HEK293 (cell line): ENCODE data around the gene B4GALT5.

ENCODE experiments used
- CTCF ChIA-PET: fragments of 350-600 bp; formaldehyde crosslinking; extraction: SDS; loops from one replicate; lab custom pipeline; 2021; ENCODE audit warnings: antibody characterized with exemption; lab: Yijun Ruan, JAX
- POLR2A ChIA-PET: fragments of 300-600 bp; formaldehyde crosslinking; extraction: SDS; loops from one replicate; lab custom pipeline; 2020; ENCODE audit warnings: antibody characterized with exemption, inconsistent platforms; lab: Yijun Ruan, JAX
- H3K27ac ChIP-seq: fragments of 200-500 bp; sonication (Bioruptor generic); 2 replicates; pipeline ENCODE4 v1.5.1; 2014; ENCODE audit warnings: low read depth, low read length, control low read depth, inconsistent platforms; ENCODE audit errors: extremely low read depth
- H3K36me3 ChIP-seq, 2 experiments: fragments of 200-500 bp in 1 of 2; sonication (Bioruptor generic) in 1 of 2; 1 replicate in 1 of 2; 2 replicates in 1 of 2; pipeline ENCODE4 v1.5.1; 2014 to 2017; ENCODE audit warnings: inconsistent platforms in 2 of 2, low read length in 2 of 2; ENCODE audit not compliant: control insufficient read depth in 2 of 2, insufficient read depth in 1 of 2
- H3K4me1 ChIP-seq: fragments of 200-500 bp; sonication (Bioruptor generic); 2 replicates; pipeline ENCODE4 v1.5.1; 2014; ENCODE audit warnings: mild to moderate bottlenecking, low read length, inconsistent platforms; ENCODE audit not compliant: control insufficient read depth, insufficient read depth
- H3K4me3 ChIP-seq: 2 replicates; pipeline ENCODE4 v1.5.1; 2011; ENCODE audit warnings: low read depth, mild to moderate bottlenecking, control low read depth, low read length, moderate library complexity
- H3K9me3 ChIP-seq: fragments of 200-500 bp; sonication (Bioruptor generic); 2 replicates; pipeline ENCODE4 v1.5.1; 2014; ENCODE audit warnings: low read depth, low read length, inconsistent platforms; ENCODE audit not compliant: control insufficient read depth, insufficient read depth
- BCL11B ChIP-seq: fragments of 450-650 bp; formaldehyde crosslinking; IDR thresholded peaks from 2 replicates; pipeline ENCODE4 v1.5.1; 2016; ENCODE audit warnings: low read depth, missing biosample characterization, missing genetic modification characterization
- FEZF1 ChIP-seq: fragments of 450-650 bp; formaldehyde crosslinking; IDR thresholded peaks from 2 replicates; pipeline ENCODE4 v1.5.1; 2016; ENCODE audit warnings: missing biosample characterization, missing genetic modification characterization
- GLI4 ChIP-seq: fragments of 450-650 bp; formaldehyde crosslinking; IDR thresholded peaks from 2 replicates; pipeline ENCODE4 v1.5.1; 2016; ENCODE audit warnings: missing biosample characterization, missing genetic modification characterization
- KLF7 ChIP-seq: fragments of 450-650 bp; formaldehyde crosslinking; IDR thresholded peaks from 2 replicates; pipeline ENCODE4 v1.5.1; 2016; ENCODE audit warnings: missing biosample characterization, missing genetic modification characterization, borderline replicate concordance
- KLF8 ChIP-seq: fragments of 450-650 bp; formaldehyde crosslinking; IDR thresholded peaks from 2 replicates; pipeline ENCODE4 v1.5.1; 2016; ENCODE audit warnings: missing biosample characterization, missing genetic modification characterization
- OSR2 ChIP-seq: fragments of 450-650 bp; formaldehyde crosslinking; IDR thresholded peaks from 2 replicates; pipeline ENCODE4 v1.5.1; 2016; ENCODE audit warnings: missing biosample characterization, missing genetic modification characterization
- SP7 ChIP-seq: fragments of 450-650 bp; formaldehyde crosslinking; IDR thresholded peaks from 2 replicates; pipeline ENCODE4 v1.5.1; 2016; ENCODE audit warnings: missing biosample characterization, missing genetic modification characterization
- WT1 ChIP-seq: fragments of 450-650 bp; formaldehyde crosslinking; IDR thresholded peaks from 2 replicates; pipeline ENCODE4 v1.5.1; 2016; ENCODE audit warnings: missing biosample characterization, missing genetic modification characterization
- ZNF138 ChIP-seq: fragments of 450-650 bp; formaldehyde crosslinking; IDR thresholded peaks from 2 replicates; pipeline ENCODE4 v1.5.1; 2016; ENCODE audit warnings: missing biosample characterization, missing genetic modification characterization, borderline replicate concordance
- ZNF16 ChIP-seq: fragments of 450-650 bp; formaldehyde crosslinking; IDR thresholded peaks from 2 replicates; pipeline ENCODE4 v1.5.1; 2016; ENCODE audit warnings: low read depth, missing biosample characterization, missing genetic modification characterization
- ZNF211 ChIP-seq: fragments of 450-650 bp; formaldehyde crosslinking; IDR thresholded peaks from 2 replicates; pipeline ENCODE4 v1.5.1; 2016; ENCODE audit warnings: low read depth, missing biosample characterization, missing genetic modification characterization
- ZNF280D ChIP-seq: fragments of 450-650 bp; formaldehyde crosslinking; IDR thresholded peaks from 2 replicates; pipeline ENCODE4 v1.5.1; 2016; ENCODE audit warnings: missing biosample characterization, missing genetic modification characterization
- ZNF350 ChIP-seq: fragments of 450-650 bp; formaldehyde crosslinking; IDR thresholded peaks from 2 replicates; pipeline ENCODE4 v1.5.0; 2017; ENCODE audit warnings: missing biosample characterization, mild to moderate bottlenecking, missing genetic modification characterization
- ZNF391 ChIP-seq: fragments of 450-650 bp; formaldehyde crosslinking; IDR thresholded peaks from 2 replicates; pipeline ENCODE4 v1.5.1; 2016; ENCODE audit warnings: low read depth, missing biosample characterization, missing genetic modification characterization, borderline replicate concordance
- ZNF416 ChIP-seq: fragments of 450-650 bp; formaldehyde crosslinking; IDR thresholded peaks from 2 replicates; pipeline ENCODE4 v1.5.1; 2016; ENCODE audit warnings: missing biosample characterization, missing genetic modification characterization
- ZNF449 ChIP-seq: fragments of 450-650 bp; formaldehyde crosslinking; IDR thresholded peaks from 2 replicates; pipeline ENCODE4 v1.5.1; 2017; ENCODE audit warnings: missing biosample characterization, mild to moderate bottlenecking, missing genetic modification characterization, moderate library complexity
- ZNF529 ChIP-seq: fragments of 450-650 bp; formaldehyde crosslinking; IDR thresholded peaks from 2 replicates; pipeline ENCODE4 v1.5.1; 2017; ENCODE audit warnings: missing genetic modification characterization, missing biosample characterization; ENCODE audit not compliant: insufficient replicate concordance
- ZNF560 ChIP-seq: fragments of 450-650 bp; formaldehyde crosslinking; IDR thresholded peaks from 2 replicates; pipeline ENCODE4 v1.5.1; 2017; ENCODE audit warnings: missing biosample characterization, missing genetic modification characterization, borderline replicate concordance
- ZNF600 ChIP-seq: fragments of 450-650 bp; formaldehyde crosslinking; IDR thresholded peaks from 2 replicates; pipeline ENCODE4 v1.5.1; 2016; ENCODE audit warnings: missing biosample characterization, missing genetic modification characterization
- ZNF664 ChIP-seq: fragments of 450-650 bp; formaldehyde crosslinking; IDR thresholded peaks from 2 replicates; pipeline ENCODE4 v1.5.1; 2016; ENCODE audit warnings: missing biosample characterization, missing genetic modification characterization
- ZNF677 ChIP-seq: fragments of 450-650 bp; IDR thresholded peaks from 2 replicates; pipeline ENCODE4 v1.5.0; 2018; ENCODE audit warnings: missing biosample characterization, mild to moderate bottlenecking, missing genetic modification characterization, moderate library complexity
- ZNF747 ChIP-seq: fragments of 450-650 bp; formaldehyde crosslinking; IDR thresholded peaks from 2 replicates; pipeline ENCODE4 v1.5.1; 2016; ENCODE audit warnings: missing biosample characterization, missing genetic modification characterization
- ZNF830 ChIP-seq: fragments of 450-650 bp; IDR thresholded peaks from 2 replicates; pipeline ENCODE4 v1.5.0; 2018; ENCODE audit warnings: missing biosample characterization, missing genetic modification characterization, low read depth, mild to moderate bottlenecking, moderate library complexity
- ZSCAN18 ChIP-seq: fragments of 450-650 bp; formaldehyde crosslinking; IDR thresholded peaks from 2 replicates; pipeline ENCODE4 v1.5.1; 2016; ENCODE audit warnings: missing biosample characterization, missing genetic modification characterization
- TF ChIP-seq, protein P1 (sequence below): fragments of 450-650 bp; formaldehyde crosslinking; IDR thresholded peaks from 2 replicates; pipeline ENCODE4 v1.5.1; 2016; ENCODE audit warnings: missing biosample characterization, missing genetic modification characterization
- TF ChIP-seq, protein P2 (sequence below): fragments of 450-650 bp; formaldehyde crosslinking; IDR thresholded peaks from 2 replicates; pipeline ENCODE4 v1.5.1; 2016; ENCODE audit warnings: missing biosample characterization, missing genetic modification characterization
- TF ChIP-seq, protein P3 (sequence below): fragments of 450-650 bp; formaldehyde crosslinking; IDR thresholded peaks from 2 replicates; pipeline ENCODE4 v1.5.1; 2016; ENCODE audit warnings: missing biosample characterization, missing genetic modification characterization

Gene B4GALT5

GRCh38 chr20:49707118-49707517 lies 6.6 kb downstream of the B4GALT5 start (continued):
- TF ChIP-seq ZNF280D: no peak
- no peak for TF ChIP-seq FEZF1
- TF ChIP-seq ZNF138: no peak
- no peak for TF ChIP-seq ZNF664 (tag by site-specific recombination)
- TF ChIP-seq ZNF416: no peak
- no peak for TF ChIP-seq ZNF830 (tag by site-specific recombination)
- no peak for TF ChIP-seq ZNF391 (tag by site-specific recombination)
- TF ChIP-seq, protein P1, sequence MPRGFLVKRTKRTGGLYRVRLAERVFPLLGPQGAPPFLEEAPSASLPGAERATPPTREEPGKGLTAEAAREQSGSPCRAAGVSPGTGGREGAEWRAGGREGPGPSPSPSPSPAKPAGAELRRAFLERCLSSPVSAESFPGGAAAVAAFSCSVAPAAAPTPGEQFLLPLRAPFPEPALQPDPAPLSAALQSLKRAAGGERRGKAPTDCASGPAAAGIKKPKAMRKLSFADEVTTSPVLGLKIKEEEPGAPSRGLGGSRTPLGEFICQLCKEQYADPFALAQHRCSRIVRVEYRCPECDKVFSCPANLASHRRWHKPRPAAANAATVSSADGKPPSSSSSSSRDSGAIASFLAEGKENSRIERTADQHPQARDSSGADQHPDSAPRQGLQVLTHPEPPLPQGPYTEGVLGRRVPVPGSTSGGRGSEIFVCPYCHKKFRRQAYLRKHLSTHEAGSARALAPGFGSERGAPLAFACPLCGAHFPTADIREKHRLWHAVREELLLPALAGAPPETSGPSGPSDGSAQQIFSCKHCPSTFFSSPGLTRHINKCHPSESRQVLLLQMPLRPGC (tag by site-specific recombination): no peak

DNA sequence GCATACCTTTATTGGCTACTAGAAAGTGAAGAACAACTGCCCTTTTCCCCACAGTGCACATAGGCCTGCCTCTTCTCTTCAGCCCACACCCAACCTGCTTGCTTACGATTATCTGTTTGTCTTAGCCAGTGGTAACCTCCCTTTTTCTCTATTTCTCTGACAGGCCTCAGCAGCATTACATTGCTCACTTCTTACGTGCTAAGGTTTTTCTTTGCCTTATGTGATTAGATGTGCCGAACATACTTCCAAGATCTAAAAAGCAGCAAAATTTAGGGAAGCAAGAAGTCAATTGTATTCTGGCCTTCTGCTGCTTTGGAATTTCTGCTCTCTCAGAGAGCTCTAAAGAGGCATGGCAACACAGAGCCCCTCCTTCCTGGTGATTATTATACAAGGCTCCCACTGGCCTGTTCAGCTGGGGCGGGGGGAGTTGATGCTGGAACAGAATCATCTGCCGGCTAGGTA lies 7.0 kb downstream of the B4GALT5 start:
- Histone ChIP-seq H3K27ac (no peak overlapping the region), H3K9me3 (no peaks in the 10 kb centered on the region), H3K36me3 (no peaks in the 10 kb centered on the region), H3K4me1 (peaks cover under 1% of the 10 kb centered on the region; the same call in 1 of the 2 replicates), H3K4me3 (no peak overlapping the region)
- CTCF ChIA-PET: interaction anchor here (0.6 to 1.4 kb wide), 3 partner anchors 11 to 94 kb away, joined by 3 to 5 read pairs (median 3); no protein-coding TSS in a partner anchor
- POLR2A ChIA-PET: no interaction called here
- TF ChIP-seq ZNF350 (tag by site-specific recombination): no peak
- TF ChIP-seq, protein P2, sequence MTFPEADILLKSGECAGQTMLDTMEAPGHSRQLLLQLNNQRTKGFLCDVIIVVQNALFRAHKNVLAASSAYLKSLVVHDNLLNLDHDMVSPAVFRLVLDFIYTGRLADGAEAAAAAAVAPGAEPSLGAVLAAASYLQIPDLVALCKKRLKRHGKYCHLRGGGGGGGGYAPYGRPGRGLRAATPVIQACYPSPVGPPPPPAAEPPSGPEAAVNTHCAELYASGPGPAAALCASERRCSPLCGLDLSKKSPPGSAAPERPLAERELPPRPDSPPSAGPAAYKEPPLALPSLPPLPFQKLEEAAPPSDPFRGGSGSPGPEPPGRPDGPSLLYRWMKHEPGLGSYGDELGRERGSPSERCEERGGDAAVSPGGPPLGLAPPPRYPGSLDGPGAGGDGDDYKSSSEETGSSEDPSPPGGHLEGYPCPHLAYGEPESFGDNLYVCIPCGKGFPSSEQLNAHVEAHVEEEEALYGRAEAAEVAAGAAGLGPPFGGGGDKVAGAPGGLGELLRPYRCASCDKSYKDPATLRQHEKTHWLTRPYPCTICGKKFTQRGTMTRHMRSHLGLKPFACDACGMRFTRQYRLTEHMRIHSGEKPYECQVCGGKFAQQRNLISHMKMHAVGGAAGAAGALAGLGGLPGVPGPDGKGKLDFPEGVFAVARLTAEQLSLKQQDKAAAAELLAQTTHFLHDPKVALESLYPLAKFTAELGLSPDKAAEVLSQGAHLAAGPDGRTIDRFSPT: no peak
- TF ChIP-seq ZNF529 (tag by site-specific recombination): no peak
- no peak for TF ChIP-seq ZNF16 (tag by site-specific recombination)
- no peak for TF ChIP-seq BCL11B (tag by site-specific recombination)
- TF ChIP-seq ZNF560: no peak
- no peak for TF ChIP-seq OSR2 (tag by site-specific recombination)
- TF ChIP-seq KLF8: 0 out of 2 replicates have a peak, but pooled peaks have one; percentile 9
- TF ChIP-seq ZNF677 (tag by site-specific recombination): no peak
- no peak for TF ChIP-seq KLF7
- TF ChIP-seq, protein P3, sequence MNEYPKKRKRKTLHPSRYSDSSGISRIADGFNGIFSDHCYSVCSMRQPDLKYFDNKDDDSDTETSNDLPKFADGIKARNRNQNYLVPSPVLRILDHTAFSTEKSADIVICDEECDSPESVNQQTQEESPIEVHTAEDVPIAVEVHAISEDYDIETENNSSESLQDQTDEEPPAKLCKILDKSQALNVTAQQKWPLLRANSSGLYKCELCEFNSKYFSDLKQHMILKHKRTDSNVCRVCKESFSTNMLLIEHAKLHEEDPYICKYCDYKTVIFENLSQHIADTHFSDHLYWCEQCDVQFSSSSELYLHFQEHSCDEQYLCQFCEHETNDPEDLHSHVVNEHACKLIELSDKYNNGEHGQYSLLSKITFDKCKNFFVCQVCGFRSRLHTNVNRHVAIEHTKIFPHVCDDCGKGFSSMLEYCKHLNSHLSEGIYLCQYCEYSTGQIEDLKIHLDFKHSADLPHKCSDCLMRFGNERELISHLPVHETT (tag by site-specific recombination): no peak
- TF ChIP-seq ZSCAN18 (tag by site-specific recombination): no peak
- TF ChIP-seq ZNF449: no peak
- peak; percentile 95 for TF ChIP-seq ZNF600 (tag by site-specific recombination)
- no peak for TF ChIP-seq GLI4 (tag by site-specific recombination)
- TF ChIP-seq WT1 (tag by site-specific recombination): peak; percentile 55
- no peak for TF ChIP-seq ZNF747 (tag by site-specific recombination)
- no peak for TF ChIP-seq ZNF211 (tag by site-specific recombination)
- TF ChIP-seq SP7 (tag by site-specific recombination): no peak
